ENCODE data around the gene RNASEH2C.
"Not testable (repeated sequence)": the region's sequence is repeated elsewhere in the genome, so short reads cannot be mapped to it uniquely, and the experiment has no call there.

The RNASEH2C gene

GRCh38 chr11:65692367-65692766 is 28.2 kb downstream of the RNASEH2C start:
- in situ Hi-C loops (cut with HindIII; ENCODE audit: low sequenced_read_pairs): no loop called here

GRCh38 chr11:65691847-65692246 is 28.8 kb downstream of the RNASEH2C start:
- in situ Hi-C loops (cut with HindIII; ENCODE audit: low sequenced_read_pairs): not testable (repeated sequence)

GRCh38 chr11:65685981-65686380 is 34.6 kb downstream of the RNASEH2C start:
- in situ Hi-C loops (cut with HindIII; ENCODE audit: low sequenced_read_pairs): no loop called here

GRCh38 chr11:65683480-65683879 is 37.1 kb downstream of the RNASEH2C start:
- in situ Hi-C loops (cut with HindIII; ENCODE audit: low sequenced_read_pairs): not testable (repeated sequence)

- in situ Hi-C loops (cut with HindIII; ENCODE audit: low sequenced_read_pairs): no loop called here
Observed at GRCh38 chr11:65680192-65680743, 40.3 kb downstream of the RNASEH2C start.

GRCh38 chr11:65672982-65673381 is 47.6 kb downstream of the RNASEH2C start:
- in situ Hi-C loops (cut with HindIII; ENCODE audit: low sequenced_read_pairs): no loop called here

GRCh38 chr11:65672180-65672860 is 48.3 kb downstream of the RNASEH2C start:
- in situ Hi-C loops (cut with HindIII; ENCODE audit: low sequenced_read_pairs): no loop called here

Data from DLD1 (cell line).